H54 (cell line): ENCODE measurements around the gene SOX30.

ENCODE experiments used
- DNase-seq: peaks from one replicate; pipeline ENCODE4 v3.0.0; 2011; ENCODE audit warnings: low spot score, mixed read lengths; ENCODE audit not compliant: insufficient read length
- FAIRE-seq: peaks from 3 replicates; lab custom pipeline; 2011; peaks lifted over from hg19 to GRCh38; lab: Jason Lieb, UNC
- POLR2A ChIP-seq: IDR thresholded peaks from 2 replicates; pipeline ENCODE4 v1.6.1; 2011; ENCODE audit warnings: low read depth, mild to moderate bottlenecking, low read length

SOX30 gene

DNA sequence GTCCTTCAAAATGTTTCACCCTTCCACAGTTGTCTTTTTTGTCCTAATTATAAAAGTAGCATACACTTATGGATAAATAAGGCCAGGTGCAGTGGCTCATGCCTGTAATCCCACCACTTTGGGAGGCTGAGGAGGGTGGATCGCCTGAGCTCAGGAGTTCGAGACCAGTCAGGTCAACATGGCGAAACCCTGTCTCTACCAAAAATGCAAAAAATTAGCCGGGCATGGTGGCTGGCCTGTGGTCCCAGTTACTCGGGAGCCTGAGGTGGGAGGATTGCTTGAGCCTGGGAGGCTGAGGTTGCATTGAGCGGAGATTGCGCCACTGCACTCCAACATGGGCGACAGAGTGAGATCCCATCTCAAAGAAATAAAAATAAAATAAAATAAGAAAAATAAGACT lies 20.7 kb upstream of the SOX30 start:
- no peak for TF ChIP-seq POLR2A
- FAIRE-seq: no peak
- no peak for DNase-seq

DNA sequence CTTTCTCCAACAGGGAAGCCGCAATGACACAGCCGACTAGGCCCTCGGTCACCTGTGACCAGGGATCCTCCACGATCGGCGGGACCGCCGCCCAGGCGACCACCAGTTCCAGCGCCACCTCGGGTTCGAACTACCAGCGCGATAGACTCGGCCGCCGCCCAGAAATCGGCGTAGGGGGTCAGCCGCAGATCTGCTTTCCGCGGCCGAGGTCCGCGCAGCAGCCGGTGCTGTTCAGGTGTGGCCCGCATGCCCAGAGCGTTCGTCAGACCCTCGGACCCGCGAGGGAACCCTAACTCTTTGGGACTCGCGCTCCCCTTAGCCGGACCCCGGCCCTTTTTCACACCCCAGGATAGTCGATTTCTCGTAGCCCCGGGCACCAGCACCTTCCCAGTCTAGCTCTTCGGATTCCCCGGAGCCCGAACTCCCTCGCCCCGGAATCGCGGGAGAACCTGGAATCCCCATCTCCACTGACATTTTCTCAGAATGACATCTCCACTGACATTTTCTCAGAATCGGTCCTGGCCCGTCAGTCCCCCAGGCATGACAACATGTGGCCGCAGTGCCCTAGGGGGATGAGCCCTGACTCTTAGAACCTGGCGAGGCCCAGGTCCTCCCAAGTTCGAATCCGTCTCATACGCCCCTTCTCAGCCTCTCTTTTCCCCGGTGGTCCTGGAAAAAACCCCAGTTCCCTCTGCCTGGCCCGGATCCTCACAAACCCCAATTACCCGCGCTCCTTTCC lies 19.5 kb upstream of the SOX30 start:
- DNase-seq (no peak), FAIRE-seq (no peak)
- no peak for TF ChIP-seq POLR2A

DNA sequence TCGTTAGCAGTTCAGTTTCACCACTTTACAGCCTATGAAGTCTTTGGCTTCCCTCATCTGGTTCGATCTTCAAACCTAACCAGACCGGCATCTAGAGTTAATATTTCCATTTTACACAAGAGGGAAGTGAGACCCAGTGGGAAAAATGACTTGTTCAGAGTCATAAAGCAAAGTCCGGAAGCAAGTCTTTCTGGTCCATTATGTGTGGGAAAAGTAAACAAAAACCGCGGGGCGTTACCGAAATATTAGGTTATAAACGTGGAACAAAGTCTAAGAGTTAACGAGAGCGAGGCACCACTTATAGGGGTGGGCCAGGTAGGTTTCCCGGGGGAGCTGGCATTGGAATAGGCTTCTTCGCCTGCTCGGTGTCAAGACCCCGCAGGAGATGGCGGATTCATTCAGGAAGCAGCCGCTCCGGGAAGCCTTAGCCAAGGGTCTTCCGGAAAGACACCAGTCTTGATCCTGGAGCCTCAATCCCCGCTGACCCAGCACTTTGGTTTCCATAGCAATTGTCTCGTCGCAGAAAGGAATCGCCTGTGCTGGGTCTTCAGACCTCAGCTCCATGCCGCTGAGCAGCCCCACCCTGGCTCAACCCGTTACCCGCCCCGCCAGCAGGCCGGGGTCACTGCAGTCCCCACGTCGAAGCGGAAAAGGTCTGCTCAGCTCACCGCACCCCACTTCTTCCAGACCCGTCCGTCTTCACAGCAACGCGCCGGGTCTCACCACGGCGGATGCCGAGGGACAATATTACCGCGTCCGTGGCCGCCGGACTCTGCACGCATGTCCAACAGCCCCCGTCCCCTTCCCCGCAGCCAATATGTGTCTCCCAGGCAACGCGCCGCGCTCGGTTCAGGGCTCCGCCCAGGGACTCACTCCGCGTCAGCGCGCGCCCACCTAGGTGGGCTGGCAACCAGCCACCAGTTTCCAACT lies 18.7 kb upstream of the SOX30 start, which contains the start of gene C5orf52:
TSS of gene C5orf52 (plus strand) at position 872 of the 930 bp plus-strand sequence. CDS start 82 bp downstream, outside the sequence.
- no peak for DNase-seq
- no peak for TF ChIP-seq POLR2A
- no peak for FAIRE-seq

DNA sequence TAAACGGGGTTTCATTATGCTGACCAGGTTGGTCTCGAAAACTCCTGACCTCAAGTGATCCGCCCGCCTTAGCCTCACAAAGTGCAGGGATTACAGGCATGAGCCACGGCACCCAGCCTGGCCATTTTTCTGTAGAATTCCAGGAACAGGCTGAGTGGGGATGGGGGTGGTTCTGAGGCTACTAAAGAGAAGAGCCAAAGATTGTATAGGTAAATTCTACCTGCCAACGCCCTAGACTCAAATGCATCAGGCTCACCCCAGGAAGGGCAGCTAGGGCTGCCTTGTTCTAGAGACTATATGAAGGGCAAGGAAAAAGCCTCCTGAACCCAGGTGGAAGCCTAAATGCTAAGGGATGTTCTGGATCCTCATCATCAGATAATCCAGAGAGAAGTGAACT lies 17.5 kb upstream of the SOX30 start:
- FAIRE-seq: no peak
- TF ChIP-seq POLR2A: no peak
- no peak for DNase-seq

DNA sequence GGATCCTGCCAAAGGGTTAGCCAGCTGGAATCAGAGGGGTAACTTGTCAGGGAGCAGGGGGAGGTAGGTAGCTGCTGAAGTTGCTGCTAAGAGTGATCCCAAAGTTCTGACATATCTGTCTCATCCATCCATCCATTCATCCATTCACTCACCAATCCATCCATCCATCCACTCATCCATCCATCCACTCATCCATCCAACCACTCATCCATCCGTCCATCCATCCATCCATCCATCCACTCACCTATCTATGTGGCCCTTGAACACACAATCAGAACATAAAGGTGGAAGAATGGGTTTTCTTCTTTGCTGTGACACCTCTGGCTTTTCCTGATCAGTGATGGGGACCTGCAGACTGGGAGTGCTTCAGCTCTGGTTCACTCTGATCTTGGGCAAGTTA lies 16.1 kb upstream of the SOX30 start:
- DNase-seq (no peak), FAIRE-seq (no peak)
- TF ChIP-seq POLR2A: no peak

DNA sequence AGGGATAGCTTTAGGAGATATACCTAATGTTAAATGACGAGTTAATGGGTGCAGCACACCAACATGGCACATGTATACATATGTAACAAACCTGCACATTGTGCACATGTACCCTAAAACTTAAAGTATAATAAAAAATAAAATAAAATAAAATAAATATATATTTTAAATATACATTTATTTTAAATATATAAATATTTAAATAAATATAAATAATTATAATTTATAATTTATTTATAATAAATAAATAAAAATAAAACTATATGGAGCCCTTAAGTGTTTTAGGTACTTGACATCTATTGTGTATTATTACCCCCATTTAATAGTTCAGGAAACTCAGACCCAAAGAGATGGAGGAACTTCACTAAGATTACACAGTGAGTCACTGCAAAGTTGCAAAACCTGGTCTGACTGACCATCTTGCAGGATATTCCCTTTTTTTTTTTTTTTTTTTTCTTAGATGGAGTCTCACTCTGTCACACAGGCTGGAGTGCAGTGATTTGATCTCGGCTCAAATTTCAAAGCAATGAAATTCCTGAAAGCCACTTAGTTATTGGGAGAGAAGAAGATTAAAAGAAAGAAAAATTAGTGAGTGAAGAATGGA lies 13.3 kb upstream of the SOX30 start:
- DNase-seq: peak; percentile 48
- TF ChIP-seq POLR2A: no peak
- no peak for FAIRE-seq

DNA sequence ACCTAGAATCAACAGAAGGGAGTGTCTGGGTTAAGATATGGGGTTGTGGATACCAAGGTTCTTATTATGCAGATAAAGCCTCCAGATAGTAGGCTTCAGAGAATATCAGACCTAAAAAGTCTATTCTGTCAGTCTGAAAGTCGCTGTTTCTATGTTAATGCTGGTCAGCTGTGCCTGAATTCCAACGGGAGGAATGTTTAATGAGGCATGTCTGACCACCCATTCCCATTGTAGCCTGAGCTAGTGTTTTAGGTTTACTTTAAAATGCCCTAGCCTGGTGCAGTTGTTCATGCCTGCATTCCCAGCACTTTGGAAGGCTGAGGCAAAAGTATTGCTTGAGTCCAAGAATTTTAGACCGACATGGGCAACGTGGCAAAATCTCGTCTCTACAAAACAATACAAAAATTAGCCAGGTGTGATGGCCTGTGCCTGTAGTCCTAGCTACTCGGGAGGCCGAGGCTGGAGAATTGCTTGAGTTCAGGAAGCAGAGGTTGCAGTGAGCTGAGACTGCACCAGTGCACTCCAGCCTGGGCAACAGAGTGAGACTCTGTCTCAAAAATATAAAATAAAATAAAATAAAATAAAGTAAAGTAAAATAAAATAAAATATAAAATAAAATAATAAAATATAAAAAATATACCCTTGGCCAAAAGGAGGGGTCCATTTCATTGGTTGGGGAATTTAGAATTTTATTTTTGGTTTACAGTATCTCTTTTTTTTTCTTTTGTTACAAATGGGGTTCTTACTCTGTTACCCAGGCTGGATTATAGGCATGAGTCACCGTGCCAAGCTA lies 7.8 kb upstream of the SOX30 start:
- DNase-seq (no peak), FAIRE-seq (no peak)
- TF ChIP-seq POLR2A: no peak

DNA sequence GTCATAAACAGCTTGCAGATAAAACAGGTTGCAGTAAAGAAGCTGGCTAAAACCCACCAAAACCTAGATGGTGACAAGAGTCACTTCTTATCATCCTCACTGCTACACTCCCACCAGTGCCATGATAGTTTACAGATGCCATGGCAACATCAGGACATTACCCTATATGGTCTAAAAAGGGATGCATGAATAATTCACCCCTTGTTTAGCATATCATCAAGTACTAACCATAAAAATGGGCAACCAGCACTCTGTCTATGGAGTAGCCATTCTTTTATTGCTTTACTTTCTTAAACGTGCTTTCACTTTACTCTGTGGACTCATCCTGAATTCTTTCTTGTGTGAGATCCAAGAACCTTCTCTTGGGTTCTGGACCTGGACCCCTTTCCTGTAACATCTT lies 6.7 kb upstream of the SOX30 start:
- TF ChIP-seq POLR2A: no peak
- DNase-seq (no peak), FAIRE-seq (no peak)

DNA sequence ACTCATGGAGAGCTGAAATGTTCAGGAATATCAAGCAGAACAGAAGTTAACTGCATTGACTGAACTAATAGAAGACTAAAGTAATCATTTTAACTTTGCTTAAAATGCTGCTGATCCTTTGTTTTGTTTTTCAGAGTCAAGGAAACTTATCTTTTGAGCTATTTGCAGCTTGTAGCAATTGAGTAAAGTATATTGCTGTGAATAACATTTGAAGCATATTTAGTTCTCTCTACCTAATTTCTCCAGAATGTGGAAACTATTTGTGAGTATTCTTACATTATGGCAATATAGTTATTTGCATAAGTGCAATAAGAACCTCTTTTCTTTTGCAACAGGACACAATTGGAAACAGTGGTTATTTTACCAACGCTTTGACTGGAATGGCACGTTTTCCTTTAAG lies 5.3 kb upstream of the SOX30 start:
- DNase-seq (no peak), FAIRE-seq (no peak)
- TF ChIP-seq POLR2A: no peak

DNA sequence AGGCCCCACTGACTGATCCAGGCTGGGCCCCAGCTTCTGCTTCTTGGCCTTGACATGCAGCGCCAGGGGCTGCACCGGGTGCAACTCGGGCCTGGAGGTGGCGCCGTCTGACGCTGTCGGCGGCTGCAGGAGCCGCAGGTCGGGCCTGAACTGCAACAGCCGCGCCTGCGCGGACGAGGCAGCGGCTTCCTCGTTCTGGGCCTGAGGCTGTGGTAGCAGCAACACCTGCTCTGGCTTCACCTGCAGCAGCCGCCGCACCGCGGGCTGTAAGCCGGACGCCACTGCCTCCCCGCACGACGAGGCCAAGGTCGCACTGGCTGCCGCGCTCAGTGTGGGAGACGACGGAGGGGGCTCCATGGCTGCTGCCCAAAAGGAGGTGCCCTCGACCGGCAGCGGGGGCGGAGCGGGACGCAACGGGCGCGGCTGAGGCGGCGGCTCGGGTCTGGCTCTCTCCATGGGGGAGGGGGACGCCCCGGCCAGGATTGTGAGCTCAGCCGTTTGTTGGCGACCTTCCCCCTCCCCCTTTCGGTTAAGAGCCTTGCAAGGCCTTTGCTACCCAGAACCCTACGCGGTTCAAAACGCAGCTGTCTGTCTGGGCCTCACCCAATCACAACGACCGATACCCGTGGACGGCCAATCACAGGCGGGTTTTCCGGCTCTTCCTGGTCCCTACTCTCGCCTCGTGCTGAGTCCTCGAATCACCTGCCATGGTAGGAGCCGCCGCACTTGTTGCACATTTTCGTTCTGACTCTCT lies 438 bp downstream of the SOX30 start:
- DNase-seq (no peak), FAIRE-seq (no peak)
- TF ChIP-seq POLR2A: no peak

DNA sequence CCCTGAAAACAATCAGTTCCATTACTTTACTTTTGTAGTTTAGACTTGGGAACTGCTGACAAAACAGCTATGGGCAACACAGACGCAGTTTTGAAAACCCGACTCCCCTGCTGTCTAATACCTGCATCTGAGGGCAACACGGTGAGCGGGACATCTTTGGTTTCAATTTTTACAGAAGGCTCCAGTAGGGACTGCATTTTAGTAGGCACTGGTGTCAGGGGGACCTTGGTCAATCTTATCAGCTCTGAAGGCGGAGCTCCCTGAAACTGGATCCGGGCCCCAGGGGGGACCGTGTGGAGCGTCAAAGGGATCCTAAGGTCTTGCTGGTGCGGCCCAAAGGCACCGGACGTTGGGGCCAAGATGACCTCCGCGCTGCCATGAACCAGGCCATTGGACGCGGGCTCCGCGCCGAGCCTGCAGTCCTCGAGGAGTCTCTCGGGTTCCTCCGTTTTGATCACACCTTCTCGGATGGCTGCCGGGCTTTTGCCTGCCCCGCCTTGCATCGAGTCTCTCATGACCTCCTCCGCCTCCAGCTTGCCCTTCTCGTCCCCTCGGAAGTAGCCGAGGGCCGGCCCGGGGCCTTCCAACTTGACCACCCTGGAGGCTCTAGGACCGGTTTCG lies 1.1 kb downstream of the SOX30 start:
- DNase-seq (no peak), FAIRE-seq (no peak)
- no peak for TF ChIP-seq POLR2A

DNA sequence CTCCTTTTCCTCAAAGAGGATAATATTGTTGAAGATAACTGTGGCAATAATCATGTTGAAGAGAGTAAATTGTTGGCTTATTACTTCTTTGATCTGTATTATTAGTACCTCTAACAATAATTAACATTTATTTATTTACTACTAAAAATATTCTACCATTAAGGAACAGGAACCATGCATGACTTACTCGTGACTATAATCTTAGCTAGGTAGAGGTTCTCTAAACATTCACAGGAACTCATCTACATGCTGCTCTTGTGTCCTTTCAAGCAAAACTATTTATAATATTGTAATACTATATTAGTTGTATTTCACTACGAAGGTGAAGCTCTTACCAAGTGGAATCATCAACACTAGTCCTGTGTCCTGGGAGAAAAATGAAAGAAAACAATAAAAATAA lies 3.1 kb downstream of the SOX30 start:
- no peak for FAIRE-seq
- no peak for DNase-seq
- no peak for TF ChIP-seq POLR2A
